Upper lobe of right lung (tissue), 1 donor: ENCODE results near the gene ADGRL1. TPM values are rescaled to one million over a fixed set of nuclear protein-coding genes. Genes with fewer than 3 reads are reported as not detected.

Experiments
- ATAC-seq: fragments of 200-7000 bp; cut with Tn5 transposase; one replicate; pipeline ENCODE4 v1.9.1; 2020; ENCODE audit warnings: mild to moderate bottlenecking, moderate library complexity
- DNase-seq: peaks from one replicate; pipeline ENCODE4 v3.0.0-alpha.2; 2020
- H3K27ac ChIP-seq: fragments of 200-600 bp; one replicate; pipeline ENCODE4 v1.8.0; 2022
- H3K27me3 ChIP-seq: fragments of 200-600 bp; one replicate; pipeline ENCODE4 v1.8.0; 2022; ENCODE audit warnings: mild to moderate bottlenecking
- H3K36me3 ChIP-seq: fragments of 200-600 bp; one replicate; pipeline ENCODE4 v1.8.0; 2022
- H3K4me1 ChIP-seq: fragments of 200-600 bp; one replicate; pipeline ENCODE4 v1.8.0; 2022
- H3K4me3 ChIP-seq: fragments of 200-600 bp; one replicate; pipeline ENCODE4 v1.8.0; 2022; ENCODE audit warnings: mild to moderate bottlenecking
- H3K9me3 ChIP-seq: fragments of 200-600 bp; one replicate; pipeline ENCODE4 v1.8.0; 2022
- CTCF ChIP-seq: fragments of 200-600 bp; IDR thresholded peaks from one replicate; pipeline ENCODE4 v1.8.0; 2022; ENCODE audit warnings: antibody characterized with exemption
- intact Hi-C: fragments of 100-400 bp; cut with DNase I; formaldehyde crosslinking; loops from one replicate; pipeline ENCODE4 v1.11.0; 2022
- total RNA-seq: library from RNA; stranded (reverse); fragmentation: NEBNext Ultra II Directional; extraction: Animal tissue kit (Norgen Biotek cat#: 25700); gene quantifications from one replicate; pipeline ENCODE4 v1.2.1, GENCODE V29; 2021
- donor health status: DM: no; HTN: yes; CAD: no; lungs with severe emphysema.

ADGRL1 gene
- total RNA-seq, 1 donor from 2014 or later, result 26.3 TPM

GRCh38 chr19:14138576-14139265 lies 67.2 kb downstream of the ADGRL1 start:
- intact Hi-C loops, result no loop called here
- Histone ChIP-seq H3K9me3 (no peaks in the 10 kb centered on the region), H3K27ac (peak overlapping the region; percentile 91), H3K36me3 (no peaks in the 10 kb centered on the region), H3K4me1 (peaks cover 38% of the 10 kb centered on the region), H3K4me3 (no peak overlapping the region), H3K27me3 (no peaks in the 10 kb centered on the region)
- DNase-seq (no peak), ATAC-seq (no peak)
- TF ChIP-seq CTCF, result no peak

- ATAC-seq (peak; percentile 94), DNase-seq (peak; percentile 99)
- intact Hi-C loops, result no loop called here
- Histone ChIP-seq H3K36me3 (no peaks in the 10 kb centered on the region), H3K9me3 (no peaks in the 10 kb centered on the region), H3K4me3 (peak within 1 kb of the TSS; percentile 68), H3K4me1 (peaks cover 38% of the 10 kb centered on the region), H3K27me3 (no peaks in the 10 kb centered on the region), H3K27ac (peak within 1 kb of the TSS; percentile 91)
- TF ChIP-seq CTCF, result peak; percentile 88
Measured at GRCh38 chr19:14136509-14137281, 69.3 kb downstream of the ADGRL1 start, which contains the start of gene ASF1B. TSS of gene ASF1B (minus strand) at chr19:14136589. CDS start at chr19:14136456, 133 bp downstream.

GRCh38 chr19:14135985-14136508 lies 69.9 kb downstream of the ADGRL1 start:
- TF ChIP-seq CTCF, result no peak
- intact Hi-C loops, result no loop called here
- H3K4me1 ChIP-seq, result peaks cover 38% of the 10 kb centered on the region
- no peak overlapping the region for H3K27ac ChIP-seq
- no peaks in the 10 kb centered on the region for H3K9me3 ChIP-seq
- no peaks in the 10 kb centered on the region for H3K36me3 ChIP-seq
- peak overlapping the region; percentile 68 for H3K4me3 ChIP-seq
- ATAC-seq (no peak), DNase-seq (no peak)
- H3K27me3 ChIP-seq, result no peaks in the 10 kb centered on the region

- DNase-seq, result no peak
- intact Hi-C loops, result no loop called here
- Histone ChIP-seq H3K4me1 (peaks cover 37% of the 10 kb centered on the region), H3K27me3 (no peaks in the 10 kb centered on the region), H3K27ac (no peak overlapping the region), H3K36me3 (no peaks in the 10 kb centered on the region), H3K4me3 (no peak overlapping the region), H3K9me3 (no peaks in the 10 kb centered on the region)
- no peak for TF ChIP-seq CTCF
- no peak for ATAC-seq
Measured at GRCh38 chr19:14135355-14135754, 70.6 kb downstream of the ADGRL1 start.

DNA sequence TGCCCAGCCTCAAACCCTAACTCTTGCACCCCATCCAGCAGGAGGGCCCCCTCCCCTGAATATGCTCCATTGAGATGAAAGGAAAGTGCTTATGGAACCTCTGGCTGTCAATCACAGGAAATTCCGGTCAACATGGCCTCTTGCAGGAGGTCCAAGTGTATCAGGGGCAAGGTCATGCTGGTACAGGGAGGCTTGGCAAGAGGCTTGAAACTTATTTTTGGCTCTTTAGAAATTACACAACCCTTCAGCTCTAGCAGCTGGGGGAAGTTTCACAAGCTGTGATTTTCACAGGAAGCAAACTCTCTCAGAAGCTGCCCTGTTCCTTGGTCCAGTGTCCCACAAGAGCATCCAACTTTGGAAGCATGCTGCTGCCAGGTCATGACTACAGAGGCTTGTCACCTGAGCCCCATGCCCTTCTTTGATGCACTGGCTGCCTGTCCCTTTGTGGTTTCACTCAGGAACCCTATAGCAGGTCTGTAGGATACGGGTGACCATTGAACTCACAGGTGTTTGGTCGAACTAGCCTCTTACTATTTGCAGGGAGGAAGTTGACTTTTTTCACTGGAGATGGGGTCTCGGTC lies 78.0 kb downstream of the ADGRL1 start:
- TF ChIP-seq CTCF, result no peak
- intact Hi-C loops, result no loop called here

More for the DNA sequence above, 78.0 kb downstream of the ADGRL1 start:
- Histone ChIP-seq H3K4me3 (no peak overlapping the region), H3K27me3 (no peaks in the 10 kb centered on the region), H3K36me3 (no peaks in the 10 kb centered on the region), H3K4me1 (peaks cover 15% of the 10 kb centered on the region), H3K9me3 (no peaks in the 10 kb centered on the region), H3K27ac (peak overlapping the region; percentile 24)
- DNase-seq, result no peak
- ATAC-seq, result peak; percentile 87
